ENCODE measurements around the gene ZFP64. TPM values are rescaled to one million over a fixed set of nuclear protein-coding genes. Genes with fewer than 3 reads are reported as not detected.

The ZFP64 gene
- 10 to 100 TPM in 2 of 4 donors, 1 to 10 TPM in 2; 5.4 to 23.4 (median 11.2) TPM for total RNA-seq

- H3K27me3 ChIP-seq, result no peaks in the 10 kb centered on the region
- H3K4me3 ChIP-seq, result peak within 1 kb of the TSS; percentile 61 to 84
- no peaks in the 10 kb centered on the region for H3K4me1 ChIP-seq
- H3K9me3 ChIP-seq, result no peaks in the 10 kb centered on the region
- no peaks in the 10 kb centered on the region for H3K36me3 ChIP-seq
- TF ChIP-seq CTCF (IDR thresholded peaks at IDR 0.05) (peak in 3 of 4 experiments; percentile 30 to 75 (median 41)), POLR2A (IDR thresholded peaks at IDR 0.05) (peak in 1 of 2 donors; percentile 39)
- peak within 1 kb of the TSS; percentile 88 to 90 for H3K27ac ChIP-seq
- intact Hi-C loops (cut with DNase I; ENCODE audit: low total_unique reads), result no loop called here
- peak; percentile 54 to 70 for DNase-seq
These were observed at the start of gene ZFP64 for GRCh38 chr20:52191132-52191915. Gene ZFP64, minus strand, starts transcription at chr20:52191779. Its CDS starts 143 bp downstream, at chr20:52191636.

GRCh38 chr20:52240802-52241201, 49.2 kb upstream of the ZFP64 start:
- intact Hi-C loops (cut with DNase I; ENCODE audit: low total_unique reads), result no loop called here
- H3K27me3 ChIP-seq, result no peaks in the 10 kb centered on the region
- TF ChIP-seq CTCF (IDR thresholded peaks at IDR 0.05), result no peak
- no peaks in the 10 kb centered on the region for H3K36me3 ChIP-seq
- no peaks in the 10 kb centered on the region for H3K9me3 ChIP-seq
- H3K27ac ChIP-seq, result no peak overlapping the region
- no peak overlapping the region for H3K4me3 ChIP-seq
- no peak for DNase-seq
- H3K4me1 ChIP-seq, result no peaks in the 10 kb centered on the region

GRCh38 chr20:52239102-52239501, 47.5 kb upstream of the ZFP64 start:
- Histone ChIP-seq H3K27ac (no peak overlapping the region), H3K4me1 (no peaks in the 10 kb centered on the region), H3K36me3 (no peaks in the 10 kb centered on the region), H3K4me3 (no peak overlapping the region), H3K27me3 (no peaks in the 10 kb centered on the region), H3K9me3 (no peaks in the 10 kb centered on the region)
- TF ChIP-seq CTCF (IDR thresholded peaks at IDR 0.05) (no peak), POLR2A (IDR thresholded peaks at IDR 0.05) (no peak)
- DNase-seq, result no peak
- intact Hi-C loops (cut with DNase I; ENCODE audit: low total_unique reads), result no loop called here

- intact Hi-C loops (cut with DNase I; ENCODE audit: low total_unique reads), result no loop called here
- Histone ChIP-seq H3K27ac (no peak overlapping the region), H3K9me3 (no peaks in the 10 kb centered on the region), H3K4me1 (no peaks in the 10 kb centered on the region), H3K36me3 (no peaks in the 10 kb centered on the region), H3K4me3 (no peak overlapping the region), H3K27me3 (no peaks in the 10 kb centered on the region)
- DNase-seq, result no peak
- TF ChIP-seq CTCF (IDR thresholded peaks at IDR 0.05) (no peak), POLR2A (IDR thresholded peaks at IDR 0.05) (no peak)
These were observed 44.7 kb upstream of the ZFP64 start for GRCh38 chr20:52236292-52236691.

GRCh38 chr20:52235129-52235528, 43.5 kb upstream of the ZFP64 start:
- no peak overlapping the region for H3K27ac ChIP-seq
- no peaks in the 10 kb centered on the region for H3K36me3 ChIP-seq
- intact Hi-C loops (cut with DNase I; ENCODE audit: low total_unique reads), result no loop called here
- H3K4me3 ChIP-seq, result no peak overlapping the region
- no peak for DNase-seq
- TF ChIP-seq POLR2A (IDR thresholded peaks at IDR 0.05) (no peak), CTCF (IDR thresholded peaks at IDR 0.05) (no peak)
- H3K9me3 ChIP-seq, result no peaks in the 10 kb centered on the region
- no peaks in the 10 kb centered on the region for H3K4me1 ChIP-seq
- no peaks in the 10 kb centered on the region for H3K27me3 ChIP-seq
